Kidney (tissue), 14 donors: ENCODE measurements around the gene NOL3. TPM values are rescaled to one million over a fixed set of nuclear protein-coding genes. Genes with fewer than 3 reads are reported as not detected.
A peak's percentile ranks its signal among the peaks of the same experiment; 100 is the strongest.

ENCODE experiments used
- DNase-seq, 5 donors: peaks; one replicate each; pipeline ENCODE4 v3.0.0-alpha.2; 2013 to 2020
- FAIRE-seq: peaks from 2 replicates; lab custom pipeline; 2012; peaks lifted over from hg19 to GRCh38; lab: Jason Lieb, UNC
- H3K27ac ChIP-seq, 2 donors: one replicate each; pipeline ENCODE4 v1.7.0; 2013; ENCODE audit warnings: low read depth in 2 of 2, low read length in 2 of 2, inconsistent platforms in 1 of 2
- H3K27me3 ChIP-seq: one replicate; pipeline ENCODE4 v1.7.1; 2013; ENCODE audit warnings: low read length, inconsistent platforms; ENCODE audit not compliant: control insufficient read depth, insufficient read depth
- H3K36me3 ChIP-seq, 3 donors: one replicate each; pipeline versions ENCODE4 v1.7.0 to v1.7.1; 2013; ENCODE audit warnings: low read length in 3 of 3, control low read depth in 1 of 3, inconsistent platforms in 1 of 3; ENCODE audit not compliant: insufficient read depth in 3 of 3, control insufficient read depth in 2 of 3
- H3K4me1 ChIP-seq, 3 donors: one replicate each; pipeline versions ENCODE4 v1.7.0 to v1.7.1; 2013; ENCODE audit warnings: low read length in 3 of 3, inconsistent platforms in 1 of 3, low read depth in 1 of 3; ENCODE audit not compliant: control insufficient read depth in 2 of 3, insufficient read depth in 2 of 3
- H3K4me3 ChIP-seq, 3 donors: one replicate each; pipeline versions ENCODE4 v1.7.0 to v1.8.1; 2013; ENCODE audit warnings: low read length in 3 of 3, control low read depth in 1 of 3, inconsistent platforms in 1 of 3
- H3K9ac ChIP-seq, 3 donors: one replicate each; pipeline versions ENCODE4 v1.7.0 to v1.7.1; 2013; ENCODE audit warnings: low read length in 3 of 3, control low read depth in 1 of 3, inconsistent platforms in 1 of 3
- H3K9me3 ChIP-seq, 3 donors: one replicate each; pipeline versions ENCODE4 v1.7.0 to v1.7.1; 2013; ENCODE audit warnings: low read length in 3 of 3, control low read depth in 1 of 3, inconsistent platforms in 1 of 3; ENCODE audit not compliant: control insufficient read depth in 2 of 3, insufficient read depth in 1 of 3
- CTCF ChIP-seq: IDR thresholded peaks from 3 replicates; pipeline ENCODE4 v1.5.1; 2012; ENCODE audit warnings: mild to moderate bottlenecking, moderate library complexity, borderline replicate concordance; ENCODE audit not compliant: insufficient read depth; ENCODE audit errors: extremely low read depth
- intact Hi-C: fragments of 100-400 bp; cut with DNase I; formaldehyde crosslinking; loops from one replicate; pipeline ENCODE4 v1.11.1; 2022
- polyA plus RNA-seq: library from polyadenylated mRNA; stranded (reverse); fragments of 350-450 nt; fragmentation: Illumina TruSeq; extraction: RNeasy Lipid Tissue Mini Kit (QIAGEN cat#74804); gene quantifications from one replicate; pipeline ENCODE4 v1.2.3, GENCODE V29; 2014; ENCODE audit warnings: low read depth, low replicate concordance; ENCODE audit not compliant: insufficient read depth
- total RNA-seq: library from RNA; stranded (reverse); fragmentation: NEBNext Ultra II Directional; extraction: Animal tissue kit (Norgen Biotek cat#: 25700); gene quantifications from one replicate; pipeline ENCODE4 v1.2.1, GENCODE V29; 2021
- donor health status: control.
- donor health status: control.
- donor health status: control.
- donor health status: control.
- donor health status: control.
- donor health status: DM: yes; HTN: yes; CAD: no.
- donor health status: Normal renal cell carcinoma (clear cell type).

Gene NOL3
- total and polyA plus RNA-seq, 2 donors from 2014 or later: 35.3 to 36.4 TPM

GRCh38 chr16:67147437-67148140, 22.7 kb upstream of the NOL3 start:
- no peak for FAIRE-seq
- H3K36me3 ChIP-seq: peaks cover 5 to 38% (median 25%) of the 10 kb centered on the region in 3 donors

DNA sequence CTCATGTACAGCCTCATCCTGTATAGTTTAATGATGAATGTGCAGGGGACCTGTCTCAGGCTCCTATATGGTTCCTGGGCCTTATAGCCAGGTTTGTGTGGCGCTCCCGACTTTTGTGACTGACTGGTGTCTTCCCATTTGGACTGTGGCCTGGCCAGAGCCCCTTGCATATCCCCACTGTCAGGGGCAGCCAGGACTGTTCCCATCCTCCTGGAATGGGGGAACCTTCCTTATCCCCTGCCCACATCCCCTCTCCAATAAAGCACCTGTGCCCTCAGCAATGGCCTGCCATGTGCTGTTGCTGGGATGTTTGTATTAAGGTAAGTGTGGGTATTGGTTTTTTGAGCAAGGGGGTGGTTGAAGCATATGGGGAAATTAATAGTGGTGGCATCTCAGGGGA, 22.1 kb upstream of the NOL3 start:
- TF ChIP-seq CTCF: no peak
- intact Hi-C loops: no loop called here
- no peaks in the 10 kb centered on the region for H3K9me3 ChIP-seq
- H3K4me3 ChIP-seq: no peak overlapping the region
- peaks cover 5 to 34% (median 21%) of the 10 kb centered on the region in 3 donors for H3K36me3 ChIP-seq
- no peak overlapping the region for H3K27ac ChIP-seq
- H3K27me3 ChIP-seq: no peaks in the 10 kb centered on the region
- FAIRE-seq (no peak), DNase-seq (peak in 1 of 5 donors; percentile 20)
- no peak overlapping the region for H3K9ac ChIP-seq
- H3K4me1 ChIP-seq: peaks cover 0 to 14% (median 0%) of the 10 kb centered on the region in 3 donors

More at GRCh38 chr16:67147437-67148140, 22.7 kb upstream of the NOL3 start:
- no peaks in the 10 kb centered on the region for H3K27me3 ChIP-seq
- TF ChIP-seq CTCF: no peak
- no peak overlapping the region for H3K27ac ChIP-seq
- H3K9ac ChIP-seq: no peak overlapping the region
- H3K4me1 ChIP-seq: peaks cover 0 to 14% (median 0%) of the 10 kb centered on the region in 3 donors
- intact Hi-C loops: no loop called here
- DNase-seq: peak in 1 of 5 donors; percentile 41
- H3K9me3 ChIP-seq: no peaks in the 10 kb centered on the region
- no peak overlapping the region for H3K4me3 ChIP-seq

DNA sequence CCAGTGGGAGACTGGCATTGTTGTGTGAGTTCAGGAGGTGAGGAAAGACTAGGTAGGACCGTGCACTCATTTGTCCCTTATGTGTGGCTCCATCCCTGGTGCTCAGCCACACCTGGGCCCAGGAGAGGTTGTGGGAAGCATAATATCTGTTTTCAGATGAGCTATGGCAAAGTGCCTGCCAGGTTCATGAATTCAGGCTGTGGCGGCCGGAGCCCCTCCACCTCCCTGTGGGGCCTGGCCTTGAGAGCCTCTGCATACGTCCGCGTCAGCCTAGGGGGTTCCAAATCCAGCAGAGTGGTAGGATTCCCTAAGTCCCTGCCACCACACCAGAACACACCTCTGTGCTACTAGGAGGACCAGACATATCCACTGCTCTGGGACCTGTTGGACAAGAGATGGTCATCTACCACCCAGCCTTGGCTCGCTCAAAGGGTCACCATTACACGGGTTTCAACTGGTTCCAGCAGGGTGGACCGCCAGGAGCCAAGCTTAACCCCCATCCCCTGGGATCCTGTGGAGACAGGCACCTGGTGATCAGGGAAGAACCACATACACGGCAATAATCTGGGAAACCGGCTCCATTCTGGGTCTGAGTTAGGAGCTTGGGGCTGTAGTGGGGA, 21.6 kb upstream of the NOL3 start:
- Histone ChIP-seq H3K4me3 (no peak overlapping the region), H3K27me3 (no peaks in the 10 kb centered on the region), H3K9ac (no peak overlapping the region), H3K36me3 (peaks cover 5 to 34% (median 21%) of the 10 kb centered on the region in 3 donors), H3K9me3 (no peaks in the 10 kb centered on the region), H3K27ac (no peak overlapping the region), H3K4me1 (peaks cover 0 to 14% (median 0%) of the 10 kb centered on the region in 3 donors)
- no peak for FAIRE-seq
- peak in 1 of 5 donors; percentile 53 for DNase-seq
- intact Hi-C loops: no loop called here
- TF ChIP-seq CTCF: no peak
